Thyroid gland (tissue), 4 donors: ENCODE data around the gene GPR132. TPM values are rescaled to one million over a fixed set of nuclear protein-coding genes. Genes with fewer than 3 reads are reported as not detected.

Experiments
- DNase-seq, 2 donors: peaks; one replicate each; pipeline ENCODE4 v3.0.0-alpha.2; 2019
- H3K27ac ChIP-seq, 3 donors: fragments of 200-600 bp; sonication (generic); 1 replicate in 2 of 3; 2 replicates in 1 of 3; pipeline ENCODE4 v1.5.1; 2016 to 2019; ENCODE audit warnings: mild to moderate bottlenecking in 1 of 3, moderate library complexity in 1 of 3
- H3K27me3 ChIP-seq: fragments of 200-600 bp; sonication (generic); one replicate; pipeline ENCODE4 v1.5.1; 2019
- H3K36me3 ChIP-seq, 2 donors: fragments of 200-600 bp; sonication (generic); one replicate each; pipeline ENCODE4 v1.5.1; 2016 to 2019
- H3K4me1 ChIP-seq, 2 donors: fragments of 200-600 bp; sonication (generic); one replicate each; pipeline ENCODE4 v1.5.1; 2017 to 2019
- H3K4me3 ChIP-seq, 3 donors: fragments of 200-600 bp; sonication (generic); replicated peaks in 1 of 3; 1 replicate in 2 of 3; 2 replicates in 1 of 3; pipeline ENCODE4 v1.5.1; 2016; ENCODE audit warnings: mild to moderate bottlenecking in 1 of 3
- H3K9me3 ChIP-seq: fragments of 200-600 bp; sonication (generic); one replicate; pipeline ENCODE4 v1.5.1; 2017
- CTCF ChIP-seq, 6 experiments: fragments of 200-600 bp in 3 of 6; fragments of 450-650 bp in 3 of 6; sonication (generic) in 3 of 6; IDR thresholded peaks; one replicate each; pipeline ENCODE4 v1.5.1; 2016 to 2019; ENCODE audit warnings: antibody characterized with exemption in 6 of 6, mild to moderate bottlenecking in 2 of 6, inconsistent platforms in 1 of 6, moderate library complexity in 1 of 6
- POLR2A ChIP-seq, 2 donors: fragments of 450-650 bp; IDR thresholded peaks; one replicate each; pipeline ENCODE4 v1.6.1; 2017; ENCODE audit warnings: antibody characterized with exemption in 2 of 2, mild to moderate bottlenecking in 2 of 2, moderate library complexity in 1 of 2
- WGBS, 2 donors: methylation state at CpG; one replicate each; pipeline ENCODE4 v1.1.5; 2017; 5-methylcytosine and 5-hydroxymethylcytosine counted together
- intact Hi-C: fragments of 100-400 bp; cut with DNase I; formaldehyde crosslinking; loops from one replicate; pipeline ENCODE4 v1.15.1; 2023
- total RNA-seq, 4 donors: library from RNA; depleted of rRNA; stranded (reverse); fragments of >200 nt; gene quantifications; one replicate each; pipeline ENCODE4 v1.2.3, GENCODE V29; 2016

GPR132 gene
- total RNA-seq, 4 donors from 2014 or later: 1.0 to 4.6 (median 2.1) TPM

GRCh38 chr14:105072381-105072861, 7.2 kb upstream of the GPR132 start:
- intact Hi-C loops: loop anchor here (10.0 kb wide), 1 partner anchor 402 kb away; the partner anchor contains the start of gene CRIP2
- Histone ChIP-seq H3K4me3 (no peak overlapping the region), H3K36me3 (no peaks in the 10 kb centered on the region), H3K27ac (peak overlapping the region in 2 of 3 donors; percentile 74 to 82), H3K4me1 (peaks cover 18 to 66% of the 10 kb centered on the region in 2 donors), H3K27me3 (no peaks in the 10 kb centered on the region), H3K9me3 (no peaks in the 10 kb centered on the region)
- peak; percentile 96 for DNase-seq
- WGBS, 2 donors: 34 to 36% methylated on average over 7 to 11 of the region's 11 CpGs
- TF ChIP-seq CTCF (IDR thresholded peaks at IDR 0.05) (no peak), POLR2A (IDR thresholded peaks at IDR 0.05) (no peak)

- no peaks in the 10 kb centered on the region for H3K36me3 ChIP-seq
- H3K27ac ChIP-seq: peak overlapping the region; percentile 31 to 77 (median 74)
- no peak for TF ChIP-seq POLR2A (IDR thresholded peaks at IDR 0.05)
- intact Hi-C loops: loop anchor here (10.0 kb wide), 1 partner anchor 403 kb away; the partner anchor contains the start of gene CRIP2
- H3K27me3 ChIP-seq: no peaks in the 10 kb centered on the region
- peaks cover 18 to 66% of the 10 kb centered on the region in 2 donors for H3K4me1 ChIP-seq
- no peaks in the 10 kb centered on the region for H3K9me3 ChIP-seq
- no peak for DNase-seq
- no peak overlapping the region for H3K4me3 ChIP-seq
- 91 to 94% methylated on average over 25 of the region's 25 CpGs for WGBS, 2 donors
Observed at GRCh38 chr14:105071942-105072341, 6.7 kb upstream of the GPR132 start.

GRCh38 chr14:105071326-105071725, 6.1 kb upstream of the GPR132 start:
- no peak overlapping the region for H3K4me3 ChIP-seq
- no peak for TF ChIP-seq CTCF (IDR thresholded peaks at IDR 0.05)
- no peak for TF ChIP-seq POLR2A (IDR thresholded peaks at IDR 0.05)
- peaks cover 18 to 66% of the 10 kb centered on the region in 2 donors for H3K4me1 ChIP-seq
- peak overlapping the region; percentile 31 to 77 (median 74) for H3K27ac ChIP-seq
- no peaks in the 10 kb centered on the region for H3K9me3 ChIP-seq
- H3K36me3 ChIP-seq: no peaks in the 10 kb centered on the region
- no peaks in the 10 kb centered on the region for H3K27me3 ChIP-seq
- intact Hi-C loops: loop anchor here (10.0 kb wide), 1 partner anchor 403 kb away; the partner anchor contains the start of gene CRIP2
- WGBS, 2 donors: 91 to 92% methylated on average over 15 of the region's 15 CpGs
- DNase-seq: no peak

- Histone ChIP-seq H3K27me3 (no peaks in the 10 kb centered on the region), H3K27ac (peak overlapping the region; percentile 31 to 77 (median 74)), H3K4me1 (peaks cover 18 to 66% of the 10 kb centered on the region in 2 donors), H3K4me3 (no peak overlapping the region), H3K9me3 (no peaks in the 10 kb centered on the region), H3K36me3 (no peaks in the 10 kb centered on the region)
- WGBS, 2 donors: 26 to 39% methylated on average over 7 of the region's 7 CpGs
- peak in 1 of 2 donors; percentile 42 for DNase-seq
- no peak for TF ChIP-seq CTCF (IDR thresholded peaks at IDR 0.05)
- TF ChIP-seq POLR2A (IDR thresholded peaks at IDR 0.05): no peak
- intact Hi-C loops: loop anchor here (10.0 kb wide), 1 partner anchor 404 kb away; the partner anchor contains the start of gene CRIP2
Observed at GRCh38 chr14:105070760-105071137, 5.5 kb upstream of the GPR132 start.

GRCh38 chr14:105069871-105070759, 4.9 kb upstream of the GPR132 start:
- H3K9me3 ChIP-seq: no peaks in the 10 kb centered on the region
- no peak overlapping the region for H3K4me3 ChIP-seq
- peak overlapping the region; percentile 31 to 77 (median 74) for H3K27ac ChIP-seq
- WGBS, 2 donors: 75 to 77% methylated on average over 16 to 20 of the region's 20 CpGs
- H3K4me1 ChIP-seq: peaks cover 14 to 66% of the 10 kb centered on the region in 2 donors
- intact Hi-C loops: loop anchor here (10.0 kb wide), 1 partner anchor 405 kb away; the partner anchor contains the start of gene CRIP2
- TF ChIP-seq CTCF (IDR thresholded peaks at IDR 0.05): no peak
- TF ChIP-seq POLR2A (IDR thresholded peaks at IDR 0.05): no peak
- H3K36me3 ChIP-seq: no peaks in the 10 kb centered on the region
- H3K27me3 ChIP-seq: no peaks in the 10 kb centered on the region
- DNase-seq: no peak
